Muscle layer of colon (tissue), 2 donors: Measurements from ENCODE around the gene TAF12.
"Not testable (repeated sequence)": the region's sequence is repeated elsewhere in the genome, so short reads cannot be mapped to it uniquely, and the experiment has no call there.

Experiments used
- H3K27ac ChIP-seq: one replicate; pipeline ENCODE4 v1.7.0; 2013; ENCODE audit warnings: low read depth, mild to moderate bottlenecking, low read length, moderate library complexity
- H3K27me3 ChIP-seq, 2 donors: one replicate each; pipeline ENCODE4 v1.7.0; 2013; ENCODE audit warnings: low read length in 2 of 2, mild to moderate bottlenecking in 2 of 2; ENCODE audit not compliant: insufficient read depth in 2 of 2, control insufficient read depth in 1 of 2
- H3K36me3 ChIP-seq: one replicate; pipeline ENCODE4 v1.7.0; 2013; ENCODE audit warnings: mild to moderate bottlenecking, low read length; ENCODE audit not compliant: insufficient read depth
- H3K4me1 ChIP-seq: one replicate; pipeline ENCODE4 v1.7.0; 2013; ENCODE audit warnings: mild to moderate bottlenecking, low read length; ENCODE audit not compliant: insufficient read depth
- H3K4me3 ChIP-seq, 2 donors: one replicate each; pipeline ENCODE4 v1.7.0; 2013; ENCODE audit warnings: low read length in 2 of 2, low read depth in 1 of 2, mild to moderate bottlenecking in 1 of 2, moderate library complexity in 1 of 2
- H3K9ac ChIP-seq: one replicate; pipeline ENCODE4 v1.7.0; 2013; ENCODE audit warnings: low read length
- H3K9me3 ChIP-seq: one replicate; pipeline ENCODE4 v1.7.0; 2013; ENCODE audit warnings: mild to moderate bottlenecking, low read length
- donor health status: abdominal sarcoma.
- donor health status: Adenocarcinoma of cecum.

Gene TAF12

DNA sequence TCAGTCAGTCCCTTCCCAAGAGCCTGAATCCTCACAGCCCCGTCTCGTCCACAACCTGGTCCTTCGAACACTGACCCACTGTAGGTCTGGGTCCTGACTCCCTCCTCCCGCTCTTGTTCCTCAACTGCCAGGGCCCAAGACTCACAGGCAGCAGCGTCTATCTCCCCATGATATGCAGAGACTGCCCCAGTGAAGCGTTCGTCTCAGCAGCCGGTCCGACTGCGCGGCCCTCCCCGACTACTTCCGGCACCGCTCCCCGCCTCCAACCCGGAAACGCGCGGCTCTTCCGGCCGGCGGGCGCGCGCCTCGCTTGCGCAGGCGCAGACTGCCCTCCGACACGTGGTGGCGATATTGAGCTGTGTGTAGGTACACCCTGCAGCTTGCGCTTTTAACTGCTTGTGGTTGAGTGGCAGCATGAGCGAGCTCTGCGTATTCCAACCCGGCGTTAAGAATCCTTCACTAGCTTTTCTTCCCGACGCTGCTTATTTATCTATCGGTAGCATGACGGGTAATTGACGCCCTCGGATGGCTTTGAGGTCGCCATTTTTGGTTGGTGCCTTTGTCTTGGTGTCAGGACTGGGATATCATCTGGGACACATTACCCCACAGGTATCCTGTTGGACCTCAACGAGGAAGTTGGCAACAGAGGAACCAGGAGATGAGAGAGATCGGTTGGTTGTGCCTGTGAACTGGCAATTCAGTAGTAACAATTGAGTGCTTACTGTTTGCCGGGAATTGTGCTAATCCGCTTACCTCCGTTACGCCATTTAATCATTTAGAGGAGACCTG is at the start of gene TAF12:
Gene TAF12 (minus strand): TSS at position 221 of the 789 bp plus-strand sequence. CDS start 20,986 bp downstream, outside the sequence.
- Histone ChIP-seq H3K4me1 (peaks cover 29% of the 10 kb centered on the region), H3K36me3 (no peaks in the 10 kb centered on the region), H3K27me3 (no peaks in the 10 kb centered on the region), H3K9me3 (no peaks in the 10 kb centered on the region), H3K9ac (peak within 1 kb of the TSS; percentile 94), H3K4me3 (peak within 1 kb of the TSS; percentile 47 to 92), H3K27ac (peak within 1 kb of the TSS; percentile 85)

GRCh38 chr1:28691627-28692026 is 48.8 kb upstream of the TAF12 start:
- not testable (repeated sequence) for H3K9ac ChIP-seq, H3K27me3 ChIP-seq, H3K9me3 ChIP-seq, H3K36me3 ChIP-seq, H3K27ac ChIP-seq, H3K4me3 ChIP-seq, H3K4me1 ChIP-seq

- no peaks in the 10 kb centered on the region for H3K27me3 ChIP-seq
- peaks cover 10% of the 10 kb centered on the region for H3K36me3 ChIP-seq
- H3K4me1 ChIP-seq: no peaks in the 10 kb centered on the region
These were observed 42.1 kb upstream of the TAF12 start for GRCh38 chr1:28684937-28685336.

DNA sequence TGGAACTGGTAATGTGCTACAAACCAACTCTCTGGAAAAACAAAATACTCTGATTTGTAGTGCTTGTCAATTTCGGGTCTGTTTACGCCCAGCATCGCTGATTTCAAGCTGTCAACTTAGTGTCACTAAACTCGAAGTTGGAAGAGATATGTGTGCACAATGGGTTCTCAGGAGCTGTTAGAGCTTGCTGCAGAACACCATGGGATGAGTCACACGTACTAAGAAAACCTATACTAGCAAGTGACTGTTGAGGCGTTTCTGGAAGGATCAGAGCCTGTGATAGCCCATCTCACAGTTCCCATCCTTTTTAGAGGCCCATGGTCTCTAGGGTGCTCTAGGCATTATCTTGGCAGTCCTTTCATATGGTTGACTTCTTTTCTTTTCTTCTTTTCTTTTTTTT is 40.0 kb upstream of the TAF12 start:
- Histone ChIP-seq H3K4me3 (no peak overlapping the region), H3K27me3 (no peaks in the 10 kb centered on the region), H3K36me3 (peaks cover 6% of the 10 kb centered on the region), H3K9ac (no peak overlapping the region), H3K4me1 (no peaks in the 10 kb centered on the region), H3K9me3 (no peaks in the 10 kb centered on the region), H3K27ac (no peak overlapping the region)

More at GRCh38 chr1:28684937-28685336, 42.1 kb upstream of the TAF12 start:
- Histone ChIP-seq H3K9ac (no peak overlapping the region), H3K9me3 (no peaks in the 10 kb centered on the region), H3K27ac (no peak overlapping the region), H3K4me3 (no peak overlapping the region)

DNA sequence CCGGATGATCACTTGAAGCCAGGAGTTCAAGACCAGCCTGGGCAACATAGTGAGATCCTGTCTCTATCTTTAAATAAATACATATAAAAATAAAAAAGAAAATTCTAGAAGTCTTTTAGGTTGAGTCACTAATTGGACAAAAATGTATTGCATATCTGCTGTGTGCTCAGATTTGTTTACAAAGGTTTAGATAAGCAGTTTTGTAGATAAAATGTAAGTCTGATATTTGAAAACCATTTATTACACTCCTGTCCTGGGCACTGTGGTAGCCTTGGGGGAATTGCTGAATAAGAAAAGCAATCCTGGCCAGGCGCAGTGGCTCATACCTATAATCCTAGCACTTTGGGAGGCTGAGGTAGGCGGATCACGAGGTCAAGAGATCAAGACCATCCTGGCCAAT is 37.3 kb upstream of the TAF12 start:
- H3K4me3 ChIP-seq: no peak overlapping the region
- H3K9ac ChIP-seq: no peak overlapping the region
- no peaks in the 10 kb centered on the region for H3K4me1 ChIP-seq
- no peak overlapping the region for H3K27ac ChIP-seq
- no peaks in the 10 kb centered on the region for H3K9me3 ChIP-seq
- peaks cover 6% of the 10 kb centered on the region for H3K36me3 ChIP-seq
- H3K27me3 ChIP-seq: no peaks in the 10 kb centered on the region

DNA sequence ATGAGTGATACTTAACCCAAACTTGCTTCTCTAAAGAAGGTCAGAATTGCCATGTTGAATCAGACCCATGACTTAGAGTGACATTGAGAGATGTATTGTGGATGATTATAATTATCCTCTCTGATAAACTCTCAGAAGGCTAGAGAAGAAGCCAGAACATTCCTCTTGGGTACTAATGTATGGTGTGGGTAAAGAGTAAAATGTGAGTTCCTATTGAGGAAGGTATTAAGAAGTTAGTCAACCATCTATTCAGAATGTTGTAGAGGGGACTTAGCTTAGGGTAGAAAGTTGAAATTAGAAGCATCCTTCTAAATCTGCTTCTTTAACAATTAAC is 33.0 kb upstream of the TAF12 start:
- Histone ChIP-seq H3K27me3 (no peaks in the 10 kb centered on the region), H3K9ac (no peak overlapping the region), H3K4me3 (no peak overlapping the region), H3K9me3 (no peaks in the 10 kb centered on the region), H3K27ac (no peak overlapping the region), H3K36me3 (no peaks in the 10 kb centered on the region), H3K4me1 (no peaks in the 10 kb centered on the region)

DNA sequence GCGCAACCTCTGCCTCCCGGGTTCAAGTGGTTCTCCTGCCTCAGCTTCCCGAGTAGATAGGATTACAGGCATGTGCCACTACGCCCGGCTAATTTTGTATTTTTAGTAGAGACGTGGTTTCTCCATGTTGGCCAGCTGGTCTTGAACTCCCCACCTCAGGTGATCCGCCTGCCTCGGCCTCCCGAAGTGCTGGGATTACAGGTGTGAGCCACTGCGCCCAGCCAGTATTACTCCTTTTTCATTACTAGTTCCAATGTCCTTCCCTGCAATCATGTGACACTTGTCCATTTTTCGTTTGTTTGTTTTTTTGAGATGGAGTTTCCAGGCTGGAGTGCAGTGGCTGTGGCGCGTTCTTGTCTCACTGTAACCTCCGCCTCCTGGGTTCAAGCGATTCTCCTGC is 30.1 kb upstream of the TAF12 start:
- H3K27ac ChIP-seq, H3K9ac ChIP-seq, H3K9me3 ChIP-seq, H3K4me3 ChIP-seq, H3K27me3 ChIP-seq, H3K36me3 ChIP-seq: not testable (repeated sequence)
- peaks cover 11% of the 10 kb centered on the region for H3K4me1 ChIP-seq

- Histone ChIP-seq H3K4me3 (no peak overlapping the region), H3K9ac (no peak overlapping the region), H3K36me3 (no peaks in the 10 kb centered on the region), H3K27ac (no peak overlapping the region), H3K9me3 (no peaks in the 10 kb centered on the region), H3K4me1 (peaks cover 11% of the 10 kb centered on the region), H3K27me3 (no peaks in the 10 kb centered on the region)
These were observed 28.4 kb upstream of the TAF12 start for GRCh38 chr1:28671254-28671780.

DNA sequence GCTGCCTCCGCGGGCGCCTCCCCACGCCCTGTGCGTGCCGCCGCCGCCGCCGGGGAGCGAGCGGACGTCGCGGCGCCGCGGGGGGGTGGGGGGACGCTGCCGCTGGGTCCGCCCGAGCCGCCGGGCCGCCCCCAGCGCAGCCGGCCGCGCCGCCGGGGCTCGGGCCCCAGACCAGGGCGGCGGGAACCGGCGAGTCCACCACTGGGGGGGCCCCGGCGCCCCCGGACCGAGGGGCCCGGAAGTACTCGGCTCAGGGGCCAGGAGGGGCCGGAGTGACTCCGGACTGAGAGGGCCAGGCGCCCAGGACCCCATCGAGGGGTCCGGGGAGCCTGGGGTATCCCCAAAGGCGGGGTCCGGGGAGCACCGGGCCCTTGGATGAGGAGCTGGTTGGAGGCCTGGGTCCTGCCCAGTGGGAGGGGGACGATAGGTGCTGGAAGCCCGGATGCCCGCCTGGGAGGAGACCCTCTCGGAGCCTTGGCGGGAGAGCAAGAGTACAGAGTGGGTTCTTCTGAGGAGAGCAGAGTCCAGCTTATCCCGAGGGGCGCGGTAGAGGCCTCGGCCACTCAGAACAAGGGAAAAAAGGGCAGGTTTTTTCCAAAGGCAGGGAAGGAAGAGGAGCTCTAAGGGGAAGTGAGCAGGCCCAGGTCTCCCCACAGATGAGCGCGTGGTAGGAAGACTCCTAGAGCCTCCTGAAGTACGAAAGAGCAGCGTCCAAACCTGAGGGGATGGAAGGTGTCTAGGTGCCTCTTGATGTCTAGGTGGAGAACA is 26.3 kb upstream of the TAF12 start:
- H3K27ac ChIP-seq: peak overlapping the region; percentile 98
- no peaks in the 10 kb centered on the region for H3K9me3 ChIP-seq
- H3K9ac ChIP-seq: peak overlapping the region; percentile 95
- peak overlapping the region; percentile 89 to 93 for H3K4me3 ChIP-seq
- H3K36me3 ChIP-seq: no peaks in the 10 kb centered on the region
- H3K27me3 ChIP-seq: no peaks in the 10 kb centered on the region
- peaks cover 11% of the 10 kb centered on the region for H3K4me1 ChIP-seq

DNA sequence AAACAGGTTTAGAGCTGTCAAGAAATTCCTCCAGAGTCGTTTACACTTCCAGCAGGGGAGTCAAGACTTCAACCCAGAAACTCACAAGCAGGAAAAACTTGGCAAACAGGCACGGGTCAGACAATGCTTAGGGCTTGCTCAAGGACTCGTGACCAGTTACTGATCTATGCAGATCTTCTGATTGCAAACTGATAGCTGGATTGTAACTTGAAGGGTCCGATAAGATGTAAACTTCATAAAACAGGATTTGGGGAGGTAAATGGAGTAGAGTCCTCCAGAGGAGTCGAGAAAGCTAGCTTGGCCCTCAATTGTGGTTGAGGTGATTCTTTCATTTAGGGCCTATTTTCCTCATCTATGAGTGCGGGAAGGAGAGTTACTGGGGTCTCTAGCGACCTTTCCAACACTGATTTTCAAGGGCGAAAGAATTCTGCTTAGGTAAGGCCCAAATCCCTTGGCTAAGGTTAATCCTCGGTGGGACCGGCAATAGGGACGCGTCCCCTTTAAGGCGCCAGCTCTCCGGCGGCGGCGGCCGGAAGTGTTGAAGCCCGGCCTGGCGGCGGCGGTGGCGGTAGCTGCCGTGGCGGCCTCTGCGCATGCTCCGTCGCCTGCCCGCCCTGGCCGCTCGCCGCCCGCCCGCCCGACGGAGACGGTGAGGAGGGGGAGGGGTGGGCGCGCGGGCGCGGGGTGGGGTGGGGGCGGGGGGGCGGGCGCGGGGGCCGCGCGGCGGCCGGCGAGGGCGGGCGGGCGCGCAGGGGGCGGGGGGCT is 25.5 kb upstream of the TAF12 start, which contains the start of gene GMEB1:
Gene GMEB1 (plus strand): TSS at position 594 of the 765 bp plus-strand sequence. CDS start 14,829 bp downstream, outside the sequence.
- Histone ChIP-seq H3K36me3 (no peaks in the 10 kb centered on the region), H3K4me3 (peak within 1 kb of the TSS; percentile 89 to 93), H3K27ac (peak within 1 kb of the TSS; percentile 98)

GRCh38 chr1:28666806-28667205 is 23.9 kb upstream of the TAF12 start:
- Histone ChIP-seq H3K36me3 (no peaks in the 10 kb centered on the region), H3K9ac (no peak overlapping the region), H3K9me3 (no peaks in the 10 kb centered on the region), H3K27ac (no peak overlapping the region), H3K4me3 (no peak overlapping the region), H3K27me3 (no peaks in the 10 kb centered on the region), H3K4me1 (peaks cover 11% of the 10 kb centered on the region)

More for the DNA sequence above, 25.5 kb upstream of the TAF12 start, which contains the start of gene GMEB1:
- H3K4me1 ChIP-seq: peaks cover 11% of the 10 kb centered on the region
- H3K9me3 ChIP-seq: no peaks in the 10 kb centered on the region
- H3K9ac ChIP-seq: peak within 1 kb of the TSS; percentile 95
- H3K27me3 ChIP-seq: no peaks in the 10 kb centered on the region
